WTC11 (cell line): ENCODE results near the gene AGAP1. TPM values are rescaled to one million over a fixed set of nuclear protein-coding genes. Genes with fewer than 3 reads are reported as not detected.

ENCODE experiments used
- ATAC-seq: fragments of 200-7000 bp; cut with Tn5 transposase; 2 replicates; pipeline ENCODE4 v1.10.0; 2021; ENCODE audit warnings: mild to moderate bottlenecking, moderate library complexity
- CTCF ChIA-PET: fragments of 300-600 bp; sonication (Branson Sonifier 250); formaldehyde crosslinking; loops from one replicate; lab custom pipeline; 2021; ENCODE audit warnings: antibody characterized with exemption; lab: Charles Lee
- POLR2A ChIA-PET: fragments of 350-600 bp; sonication (Branson Sonifier 250); formaldehyde crosslinking; loops from one replicate; lab custom pipeline; 2021; ENCODE audit warnings: antibody characterized with exemption; lab: Charles Lee
- DNase-seq: peaks from one replicate; pipeline ENCODE4 v3.0.0; 2021; ENCODE audit warnings: low spot score
- H3K27ac Mint-ChIP-seq: 2 replicates; pipeline ENCODE4 v1.8.0; 2021; ENCODE audit warnings: mixed read lengths
- H3K27me3 Mint-ChIP-seq: 2 replicates; pipeline ENCODE4 v1.8.0; 2021; ENCODE audit warnings: low read depth, mild to moderate bottlenecking, moderate library complexity, mixed read lengths
- H3K36me3 Mint-ChIP-seq: 2 replicates; pipeline ENCODE4 v1.8.0; 2021; ENCODE audit warnings: mixed read lengths
- H3K4me1 Mint-ChIP-seq: 2 replicates; pipeline ENCODE4 v1.8.0; 2022; ENCODE audit warnings: mixed read lengths
- H3K4me3 Mint-ChIP-seq: 2 replicates; pipeline ENCODE4 v1.8.0; 2021; ENCODE audit warnings: mild to moderate bottlenecking, moderate library complexity, mixed read lengths
- H3K9me3 Mint-ChIP-seq: 2 replicates; pipeline ENCODE4 v1.8.0; 2021; ENCODE audit warnings: mixed read lengths
- ATF1 ChIP-seq: sonication (generic); formaldehyde crosslinking; IDR thresholded peaks from 2 replicates; pipeline ENCODE4 v1.8.1; 2023; ENCODE audit warnings: mild to moderate bottlenecking, moderate library complexity, missing genetic modification reagents
- CREB1 ChIP-seq: sonication (generic); formaldehyde crosslinking; IDR thresholded peaks from 2 replicates; pipeline ENCODE4 v1.8.0; 2023; ENCODE audit warnings: mild to moderate bottlenecking, missing genetic modification reagents
- EMX1 ChIP-seq: fragments of 250-450 bp; sonication (Bioruptor Pico); IDR thresholded peaks from 2 replicates; pipeline ENCODE4 v1.8.0; 2021; ENCODE audit warnings: mild to moderate bottlenecking
- NR1H2 ChIP-seq: sonication (generic); formaldehyde crosslinking; IDR thresholded peaks from 2 replicates; pipeline ENCODE4 v1.9.0; 2021; ENCODE audit warnings: mild to moderate bottlenecking, moderate library complexity, missing genetic modification reagents
- TEAD1 ChIP-seq: sonication (generic); formaldehyde crosslinking; IDR thresholded peaks from 2 replicates; pipeline ENCODE4 v1.8.0; 2022; ENCODE audit warnings: mild to moderate bottlenecking, missing genetic modification reagents
- ZNF121 ChIP-seq: sonication (generic); formaldehyde crosslinking; IDR thresholded peaks from 2 replicates; pipeline ENCODE4 v1.8.0; 2023; ENCODE audit warnings: missing genetic modification reagents
- ZNF138 ChIP-seq: sonication (generic); formaldehyde crosslinking; conservative IDR thresholded peaks from 2 replicates; pipeline ENCODE4 v1.8.1; 2022; ENCODE audit warnings: mild to moderate bottlenecking, moderate library complexity, missing genetic modification reagents
- ZNF232 ChIP-seq: sonication (generic); formaldehyde crosslinking; IDR thresholded peaks from 2 replicates; pipeline ENCODE4 v1.8.0; 2022; ENCODE audit warnings: mild to moderate bottlenecking, missing genetic modification reagents
- ZNF416 ChIP-seq: fragments of 250-450 bp; sonication (Bioruptor Pico); IDR thresholded peaks from 2 replicates; pipeline ENCODE4 v1.9.0; 2021; ENCODE audit warnings: mild to moderate bottlenecking, inconsistent platforms
- ZNF671 ChIP-seq: fragments of 250-450 bp; sonication (Bioruptor Pico); IDR thresholded peaks from 2 replicates; pipeline ENCODE4 v1.8.0; 2021; ENCODE audit warnings: mild to moderate bottlenecking
- total RNA-seq: library from RNA; stranded (reverse); gene quantifications from 3 replicates; pipeline ENCODE4 v1.2.3, GENCODE V29; 2021
- TF ChIP-seq, protein P1 (sequence below): sonication (generic); formaldehyde crosslinking; IDR thresholded peaks from 2 replicates; pipeline ENCODE4 v1.8.1; 2023; ENCODE audit warnings: mild to moderate bottlenecking, missing genetic modification reagents, borderline replicate concordance
- TF ChIP-seq, protein P2 (sequence below): sonication (generic); formaldehyde crosslinking; IDR thresholded peaks from 2 replicates; pipeline ENCODE4 v1.8.0; 2023; ENCODE audit warnings: missing genetic modification reagents, mild to moderate bottlenecking, borderline replicate concordance
- TF ChIP-seq, protein P3 (sequence below): sonication (generic); formaldehyde crosslinking; IDR thresholded peaks from 2 replicates; pipeline ENCODE4 v1.8.1; 2023; ENCODE audit warnings: mild to moderate bottlenecking, missing genetic modification reagents
- TF ChIP-seq, protein P4 (sequence below): sonication (generic); formaldehyde crosslinking; IDR thresholded peaks from 2 replicates; pipeline ENCODE4 v1.8.0; 2022; ENCODE audit warnings: mild to moderate bottlenecking, missing genetic modification reagents
- TF ChIP-seq, protein P5 (sequence below): sonication (generic); formaldehyde crosslinking; IDR thresholded peaks from 2 replicates; pipeline ENCODE4 v1.8.1; 2023; ENCODE audit warnings: mild to moderate bottlenecking, missing genetic modification reagents
- TF ChIP-seq, protein P6 (sequence below): fragments of 250-450 bp; sonication (Bioruptor Pico); IDR thresholded peaks from 2 replicates; pipeline ENCODE4 v1.9.0; 2021; ENCODE audit warnings: moderate library complexity, mild to moderate bottlenecking, inconsistent platforms, borderline replicate concordance
- TF ChIP-seq, protein P7 (sequence below): fragments of 250-450 bp; sonication (Bioruptor Pico); IDR thresholded peaks from 2 replicates; pipeline ENCODE4 v1.9.0; 2021; ENCODE audit warnings: mild to moderate bottlenecking

AGAP1 gene
- total RNA-seq, 1 experiment from 2014 or later, result 49.3 TPM

DNA sequence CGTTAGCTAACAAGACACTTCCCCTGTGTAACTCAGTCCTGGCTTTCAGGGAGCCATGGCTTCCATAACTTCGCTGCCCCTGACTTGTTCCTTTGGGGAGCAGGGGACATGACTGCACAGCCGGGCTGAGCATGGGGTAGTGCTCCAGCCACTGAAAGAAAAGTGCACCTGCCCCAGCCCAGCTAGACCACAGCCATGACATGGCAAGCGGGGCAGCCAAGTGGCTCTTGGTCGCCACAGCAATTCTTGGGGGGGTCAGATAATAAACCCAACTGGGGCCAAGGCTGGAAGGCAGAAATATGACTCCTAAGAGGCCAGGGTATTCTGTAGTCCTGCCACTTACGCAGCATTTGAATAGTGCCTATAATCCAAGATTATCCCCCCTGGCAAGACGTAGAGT is 385.3 kb downstream of the AGAP1 start:
- peaks cover 2% of the 10 kb centered on the region; the same call in 1 of the 2 replicates for H3K36me3 Mint-ChIP-seq
- ATAC-seq (no peak), DNase-seq (no peak)
- CTCF ChIA-PET, result interaction anchor here (0.8 kb wide), 1 partner anchor 58 kb away, joined by 3 read pairs; no protein-coding TSS in a partner anchor
- H3K4me3 Mint-ChIP-seq, result no peak overlapping the region
- no peaks in the 10 kb centered on the region; the same call in 1 of the 2 replicates for H3K27me3 Mint-ChIP-seq
- peaks cover 27% of the 10 kb centered on the region for H3K4me1 Mint-ChIP-seq
- no peaks in the 10 kb centered on the region for H3K9me3 Mint-ChIP-seq
- TF ChIP-seq, protein P1, sequence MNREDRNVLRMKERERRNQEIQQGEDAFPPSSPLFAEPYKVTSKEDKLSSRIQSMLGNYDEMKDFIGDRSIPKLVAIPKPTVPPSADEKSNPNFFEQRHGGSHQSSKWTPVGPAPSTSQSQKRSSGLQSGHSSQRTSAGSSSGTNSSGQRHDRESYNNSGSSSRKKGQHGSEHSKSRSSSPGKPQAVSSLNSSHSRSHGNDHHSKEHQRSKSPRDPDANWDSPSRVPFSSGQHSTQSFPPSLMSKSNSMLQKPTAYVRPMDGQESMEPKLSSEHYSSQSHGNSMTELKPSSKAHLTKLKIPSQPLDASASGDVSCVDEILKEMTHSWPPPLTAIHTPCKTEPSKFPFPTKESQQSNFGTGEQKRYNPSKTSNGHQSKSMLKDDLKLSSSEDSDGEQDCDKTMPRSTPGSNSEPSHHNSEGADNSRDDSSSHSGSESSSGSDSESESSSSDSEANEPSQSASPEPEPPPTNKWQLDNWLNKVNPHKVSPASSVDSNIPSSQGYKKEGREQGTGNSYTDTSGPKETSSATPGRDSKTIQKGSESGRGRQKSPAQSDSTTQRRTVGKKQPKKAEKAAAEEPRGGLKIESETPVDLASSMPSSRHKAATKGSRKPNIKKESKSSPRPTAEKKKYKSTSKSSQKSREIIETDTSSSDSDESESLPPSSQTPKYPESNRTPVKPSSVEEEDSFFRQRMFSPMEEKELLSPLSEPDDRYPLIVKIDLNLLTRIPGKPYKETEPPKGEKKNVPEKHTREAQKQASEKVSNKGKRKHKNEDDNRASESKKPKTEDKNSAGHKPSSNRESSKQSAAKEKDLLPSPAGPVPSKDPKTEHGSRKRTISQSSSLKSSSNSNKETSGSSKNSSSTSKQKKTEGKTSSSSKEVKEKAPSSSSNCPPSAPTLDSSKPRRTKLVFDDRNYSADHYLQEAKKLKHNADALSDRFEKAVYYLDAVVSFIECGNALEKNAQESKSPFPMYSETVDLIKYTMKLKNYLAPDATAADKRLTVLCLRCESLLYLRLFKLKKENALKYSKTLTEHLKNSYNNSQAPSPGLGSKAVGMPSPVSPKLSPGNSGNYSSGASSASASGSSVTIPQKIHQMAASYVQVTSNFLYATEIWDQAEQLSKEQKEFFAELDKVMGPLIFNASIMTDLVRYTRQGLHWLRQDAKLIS, result no peak
- TF ChIP-seq ZNF121 (CRISPR knock-in tag), result no peak
- TF ChIP-seq ZNF138 (CRISPR knock-in tag), result no peak
- TF ChIP-seq, protein P2, sequence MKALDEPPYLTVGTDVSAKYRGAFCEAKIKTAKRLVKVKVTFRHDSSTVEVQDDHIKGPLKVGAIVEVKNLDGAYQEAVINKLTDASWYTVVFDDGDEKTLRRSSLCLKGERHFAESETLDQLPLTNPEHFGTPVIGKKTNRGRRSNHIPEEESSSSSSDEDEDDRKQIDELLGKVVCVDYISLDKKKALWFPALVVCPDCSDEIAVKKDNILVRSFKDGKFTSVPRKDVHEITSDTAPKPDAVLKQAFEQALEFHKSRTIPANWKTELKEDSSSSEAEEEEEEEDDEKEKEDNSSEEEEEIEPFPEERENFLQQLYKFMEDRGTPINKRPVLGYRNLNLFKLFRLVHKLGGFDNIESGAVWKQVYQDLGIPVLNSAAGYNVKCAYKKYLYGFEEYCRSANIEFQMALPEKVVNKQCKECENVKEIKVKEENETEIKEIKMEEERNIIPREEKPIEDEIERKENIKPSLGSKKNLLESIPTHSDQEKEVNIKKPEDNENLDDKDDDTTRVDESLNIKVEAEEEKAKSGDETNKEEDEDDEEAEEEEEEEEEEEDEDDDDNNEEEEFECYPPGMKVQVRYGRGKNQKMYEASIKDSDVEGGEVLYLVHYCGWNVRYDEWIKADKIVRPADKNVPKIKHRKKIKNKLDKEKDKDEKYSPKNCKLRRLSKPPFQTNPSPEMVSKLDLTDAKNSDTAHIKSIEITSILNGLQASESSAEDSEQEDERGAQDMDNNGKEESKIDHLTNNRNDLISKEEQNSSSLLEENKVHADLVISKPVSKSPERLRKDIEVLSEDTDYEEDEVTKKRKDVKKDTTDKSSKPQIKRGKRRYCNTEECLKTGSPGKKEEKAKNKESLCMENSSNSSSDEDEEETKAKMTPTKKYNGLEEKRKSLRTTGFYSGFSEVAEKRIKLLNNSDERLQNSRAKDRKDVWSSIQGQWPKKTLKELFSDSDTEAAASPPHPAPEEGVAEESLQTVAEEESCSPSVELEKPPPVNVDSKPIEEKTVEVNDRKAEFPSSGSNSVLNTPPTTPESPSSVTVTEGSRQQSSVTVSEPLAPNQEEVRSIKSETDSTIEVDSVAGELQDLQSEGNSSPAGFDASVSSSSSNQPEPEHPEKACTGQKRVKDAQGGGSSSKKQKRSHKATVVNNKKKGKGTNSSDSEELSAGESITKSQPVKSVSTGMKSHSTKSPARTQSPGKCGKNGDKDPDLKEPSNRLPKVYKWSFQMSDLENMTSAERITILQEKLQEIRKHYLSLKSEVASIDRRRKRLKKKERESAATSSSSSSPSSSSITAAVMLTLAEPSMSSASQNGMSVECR (CRISPR knock-in tag), result no peak
- TF ChIP-seq, protein P3, sequence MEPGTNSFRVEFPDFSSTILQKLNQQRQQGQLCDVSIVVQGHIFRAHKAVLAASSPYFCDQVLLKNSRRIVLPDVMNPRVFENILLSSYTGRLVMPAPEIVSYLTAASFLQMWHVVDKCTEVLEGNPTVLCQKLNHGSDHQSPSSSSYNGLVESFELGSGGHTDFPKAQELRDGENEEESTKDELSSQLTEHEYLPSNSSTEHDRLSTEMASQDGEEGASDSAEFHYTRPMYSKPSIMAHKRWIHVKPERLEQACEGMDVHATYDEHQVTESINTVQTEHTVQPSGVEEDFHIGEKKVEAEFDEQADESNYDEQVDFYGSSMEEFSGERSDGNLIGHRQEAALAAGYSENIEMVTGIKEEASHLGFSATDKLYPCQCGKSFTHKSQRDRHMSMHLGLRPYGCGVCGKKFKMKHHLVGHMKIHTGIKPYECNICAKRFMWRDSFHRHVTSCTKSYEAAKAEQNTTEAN (CRISPR knock-in tag), result no peak
- TF ChIP-seq ZNF671 (CRISPR knock-in tag), result no peak
- TF ChIP-seq, protein P4, sequence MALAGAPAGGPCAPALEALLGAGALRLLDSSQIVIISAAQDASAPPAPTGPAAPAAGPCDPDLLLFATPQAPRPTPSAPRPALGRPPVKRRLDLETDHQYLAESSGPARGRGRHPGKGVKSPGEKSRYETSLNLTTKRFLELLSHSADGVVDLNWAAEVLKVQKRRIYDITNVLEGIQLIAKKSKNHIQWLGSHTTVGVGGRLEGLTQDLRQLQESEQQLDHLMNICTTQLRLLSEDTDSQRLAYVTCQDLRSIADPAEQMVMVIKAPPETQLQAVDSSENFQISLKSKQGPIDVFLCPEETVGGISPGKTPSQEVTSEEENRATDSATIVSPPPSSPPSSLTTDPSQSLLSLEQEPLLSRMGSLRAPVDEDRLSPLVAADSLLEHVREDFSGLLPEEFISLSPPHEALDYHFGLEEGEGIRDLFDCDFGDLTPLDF (CRISPR knock-in tag), result no peak
- TF ChIP-seq, protein P5, sequence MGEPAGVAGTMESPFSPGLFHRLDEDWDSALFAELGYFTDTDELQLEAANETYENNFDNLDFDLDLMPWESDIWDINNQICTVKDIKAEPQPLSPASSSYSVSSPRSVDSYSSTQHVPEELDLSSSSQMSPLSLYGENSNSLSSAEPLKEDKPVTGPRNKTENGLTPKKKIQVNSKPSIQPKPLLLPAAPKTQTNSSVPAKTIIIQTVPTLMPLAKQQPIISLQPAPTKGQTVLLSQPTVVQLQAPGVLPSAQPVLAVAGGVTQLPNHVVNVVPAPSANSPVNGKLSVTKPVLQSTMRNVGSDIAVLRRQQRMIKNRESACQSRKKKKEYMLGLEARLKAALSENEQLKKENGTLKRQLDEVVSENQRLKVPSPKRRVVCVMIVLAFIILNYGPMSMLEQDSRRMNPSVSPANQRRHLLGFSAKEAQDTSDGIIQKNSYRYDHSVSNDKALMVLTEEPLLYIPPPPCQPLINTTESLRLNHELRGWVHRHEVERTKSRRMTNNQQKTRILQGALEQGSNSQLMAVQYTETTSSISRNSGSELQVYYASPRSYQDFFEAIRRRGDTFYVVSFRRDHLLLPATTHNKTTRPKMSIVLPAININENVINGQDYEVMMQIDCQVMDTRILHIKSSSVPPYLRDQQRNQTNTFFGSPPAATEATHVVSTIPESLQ, result no peak
- no peak overlapping the region for H3K27ac Mint-ChIP-seq
- POLR2A ChIA-PET, result no interaction called here

DNA sequence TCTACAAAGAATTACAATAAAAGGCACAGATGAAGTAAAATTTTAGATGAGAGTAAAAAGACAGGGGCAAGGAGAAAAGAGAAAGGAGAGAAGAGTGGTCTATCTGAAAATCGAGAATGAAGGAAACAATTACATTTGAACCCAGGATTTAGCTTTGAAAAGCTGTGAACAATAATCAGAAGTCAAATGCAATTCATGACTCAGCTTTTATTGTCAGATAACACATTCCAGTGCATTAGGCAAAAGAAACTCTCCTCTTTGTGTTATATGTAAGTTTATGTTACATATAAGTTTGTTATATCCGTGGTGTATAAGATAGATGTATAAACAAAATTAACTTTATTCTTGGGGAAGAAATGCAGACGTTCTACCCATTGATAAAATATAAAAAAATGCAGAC is 389.8 kb downstream of the AGAP1 start:
- ChIA-PET POLR2A (no interaction called here), CTCF (no interaction called here)
- H3K27me3 Mint-ChIP-seq, result no peaks in the 10 kb centered on the region; the same call in 1 of the 2 replicates
- H3K4me3 Mint-ChIP-seq, result no peak overlapping the region
- no peaks in the 10 kb centered on the region for H3K9me3 Mint-ChIP-seq
- H3K4me1 Mint-ChIP-seq, result peaks cover 14% of the 10 kb centered on the region
- DNase-seq (no peak), ATAC-seq (no peak)
- H3K36me3 Mint-ChIP-seq, result peaks cover 5% of the 10 kb centered on the region
- H3K27ac Mint-ChIP-seq, result no peak overlapping the region
- TF ChIP-seq NR1H2 (no peak), ZNF232 (CRISPR knock-in tag) (no peak), CREB1 (CRISPR knock-in tag) (no peak), EMX1 (no peak), ZNF416 (no peak), ATF1 (CRISPR knock-in tag) (no peak), TEAD1 (CRISPR knock-in tag) (no peak)
- TF ChIP-seq, protein P6, sequence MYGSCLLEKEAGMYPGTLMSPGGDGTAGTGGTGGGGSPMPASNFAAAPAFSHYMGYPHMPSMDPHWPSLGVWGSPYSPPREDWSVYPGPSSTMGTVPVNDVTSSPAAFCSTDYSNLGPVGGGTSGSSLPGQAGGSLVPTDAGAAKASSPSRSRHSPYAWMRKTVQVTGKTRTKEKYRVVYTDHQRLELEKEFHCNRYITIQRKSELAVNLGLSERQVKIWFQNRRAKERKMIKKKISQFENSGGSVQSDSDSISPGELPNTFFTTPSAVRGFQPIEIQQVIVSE (CRISPR knock-in tag), result no peak
- TF ChIP-seq, protein P7, sequence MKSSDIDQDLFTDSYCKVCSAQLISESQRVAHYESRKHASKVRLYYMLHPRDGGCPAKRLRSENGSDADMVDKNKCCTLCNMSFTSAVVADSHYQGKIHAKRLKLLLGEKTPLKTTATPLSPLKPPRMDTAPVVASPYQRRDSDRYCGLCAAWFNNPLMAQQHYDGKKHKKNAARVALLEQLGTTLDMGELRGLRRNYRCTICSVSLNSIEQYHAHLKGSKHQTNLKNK (CRISPR knock-in tag), result no peak
- TF ChIP-seq, protein P2 (CRISPR knock-in tag), result no peak
